ENCODE data around the gene PITPNC1. TPM values are rescaled to one million over a fixed set of nuclear protein-coding genes. Genes with fewer than 3 reads are reported as not detected.

PITPNC1 gene
- total RNA-seq, 1 donor from 2014 or later, result 5.4 TPM

DNA sequence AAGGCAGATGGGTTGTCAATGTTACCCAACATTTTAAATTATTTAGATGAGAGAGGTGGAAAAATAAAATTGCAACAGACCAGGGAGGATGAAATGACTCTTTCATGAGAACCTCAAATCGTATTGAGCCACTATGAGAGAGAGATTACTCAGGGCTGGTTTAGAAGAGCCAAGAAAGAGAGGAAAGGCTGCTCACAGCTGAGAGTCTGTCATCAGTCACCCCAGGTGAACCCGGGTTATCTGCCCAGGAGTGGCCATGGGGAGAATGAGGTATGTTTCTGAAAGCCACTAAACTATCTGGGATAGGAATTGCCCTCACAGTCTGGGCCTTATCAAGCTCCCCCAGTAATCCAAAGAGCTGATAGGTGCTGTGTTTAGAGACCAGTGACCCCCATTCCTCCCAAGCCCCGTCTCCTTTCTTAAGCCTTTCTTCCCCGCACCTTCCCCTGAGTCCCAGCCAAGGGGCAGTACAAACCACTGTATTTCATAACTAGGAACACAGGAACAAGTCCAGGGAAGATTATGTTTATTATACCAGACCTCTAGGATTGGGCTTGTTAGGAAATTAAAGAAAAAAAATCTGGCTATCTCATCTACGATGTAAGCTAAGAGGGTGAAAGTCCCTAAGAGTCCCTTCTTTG, 181.8 kb downstream of the PITPNC1 start:
- H3K4me3 Mint-ChIP-seq (ENCODE audit: unreplicated experiment), result no peak overlapping the region
- no peak for DNase-seq (ENCODE audit: low spot score)
- TF ChIP-seq, protein P1, sequence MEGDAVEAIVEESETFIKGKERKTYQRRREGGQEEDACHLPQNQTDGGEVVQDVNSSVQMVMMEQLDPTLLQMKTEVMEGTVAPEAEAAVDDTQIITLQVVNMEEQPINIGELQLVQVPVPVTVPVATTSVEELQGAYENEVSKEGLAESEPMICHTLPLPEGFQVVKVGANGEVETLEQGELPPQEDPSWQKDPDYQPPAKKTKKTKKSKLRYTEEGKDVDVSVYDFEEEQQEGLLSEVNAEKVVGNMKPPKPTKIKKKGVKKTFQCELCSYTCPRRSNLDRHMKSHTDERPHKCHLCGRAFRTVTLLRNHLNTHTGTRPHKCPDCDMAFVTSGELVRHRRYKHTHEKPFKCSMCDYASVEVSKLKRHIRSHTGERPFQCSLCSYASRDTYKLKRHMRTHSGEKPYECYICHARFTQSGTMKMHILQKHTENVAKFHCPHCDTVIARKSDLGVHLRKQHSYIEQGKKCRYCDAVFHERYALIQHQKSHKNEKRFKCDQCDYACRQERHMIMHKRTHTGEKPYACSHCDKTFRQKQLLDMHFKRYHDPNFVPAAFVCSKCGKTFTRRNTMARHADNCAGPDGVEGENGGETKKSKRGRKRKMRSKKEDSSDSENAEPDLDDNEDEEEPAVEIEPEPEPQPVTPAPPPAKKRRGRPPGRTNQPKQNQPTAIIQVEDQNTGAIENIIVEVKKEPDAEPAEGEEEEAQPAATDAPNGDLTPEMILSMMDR (IDR thresholded peaks at IDR 0.05), result no peak
- peaks cover 3% of the 10 kb centered on the region for H3K36me3 Mint-ChIP-seq (ENCODE audit: low read depth)
- H3K27ac Mint-ChIP-seq (ENCODE audit: unreplicated experiment), result no peak overlapping the region
- no peaks in the 10 kb centered on the region for H3K4me1 Mint-ChIP-seq (ENCODE audit: low read depth)
- no peaks in the 10 kb centered on the region for H3K27me3 Mint-ChIP-seq (ENCODE audit: low read depth)
- peaks cover 8% of the 10 kb centered on the region for H3K9me3 Mint-ChIP-seq (ENCODE audit: low read depth)

DNA sequence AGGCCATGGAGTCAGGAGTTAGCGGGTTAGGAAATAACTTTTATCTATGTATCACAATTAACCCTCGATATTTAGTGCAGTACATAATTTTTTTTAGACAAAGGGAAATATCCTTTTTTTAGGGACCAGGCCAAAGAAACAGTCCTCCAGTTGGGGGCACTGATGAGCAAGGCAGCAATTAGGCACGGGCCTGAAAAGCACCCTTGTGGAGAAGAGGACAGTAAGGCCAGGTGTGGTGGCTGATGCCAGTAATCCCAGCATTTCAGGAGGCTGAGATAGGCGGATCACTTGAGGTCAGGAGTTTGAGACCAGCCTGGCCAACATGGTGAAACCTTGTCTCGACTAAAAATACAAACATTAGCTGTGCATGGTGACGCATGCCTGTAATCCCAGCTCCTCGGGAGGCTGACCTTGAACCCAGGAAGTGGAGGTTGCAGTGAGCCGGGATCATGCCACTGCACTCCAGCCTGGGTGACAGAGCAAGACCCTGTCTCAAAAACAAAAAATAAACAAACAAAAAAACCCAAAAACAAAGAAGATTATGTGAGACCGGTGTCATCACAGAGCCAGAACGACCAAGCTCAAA, 182.4 kb downstream of the PITPNC1 start:
- TF ChIP-seq, protein P1 (IDR thresholded peaks at IDR 0.05), result no peak
- Mint-ChIP-seq H3K36me3 (ENCODE audit: low read depth) (peaks cover 3% of the 10 kb centered on the region), H3K4me3 (ENCODE audit: unreplicated experiment) (no peak overlapping the region), H3K27me3 (ENCODE audit: low read depth) (no peaks in the 10 kb centered on the region), H3K27ac (ENCODE audit: unreplicated experiment) (no peak overlapping the region), H3K4me1 (ENCODE audit: low read depth) (no peaks in the 10 kb centered on the region), H3K9me3 (ENCODE audit: low read depth) (peaks cover 8% of the 10 kb centered on the region)
- DNase-seq (ENCODE audit: low spot score), result no peak

DNA sequence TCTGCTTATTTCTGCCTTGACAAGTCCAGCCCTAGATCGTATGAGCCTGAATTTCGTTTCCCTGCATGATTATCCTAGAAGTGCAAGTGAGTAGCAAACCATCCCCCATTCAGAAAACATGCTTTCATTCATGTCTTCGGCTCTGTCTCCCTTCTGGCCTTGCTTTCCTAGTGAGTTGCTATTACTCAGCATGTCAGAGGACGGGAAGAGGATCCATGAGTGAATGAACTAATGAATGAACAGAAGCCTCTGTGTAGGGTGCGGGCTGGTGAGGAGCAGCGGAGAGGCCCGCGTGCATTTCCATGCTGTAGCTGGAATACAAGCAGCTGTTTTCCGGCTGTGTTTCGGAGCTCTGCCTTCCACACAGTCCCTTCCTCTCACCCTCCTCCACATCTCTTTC, 184.9 kb downstream of the PITPNC1 start:
- TF ChIP-seq, protein P1 (IDR thresholded peaks at IDR 0.05), result no peak
- H3K27me3 Mint-ChIP-seq (ENCODE audit: low read depth), result no peaks in the 10 kb centered on the region
- peaks cover 2% of the 10 kb centered on the region for H3K9me3 Mint-ChIP-seq (ENCODE audit: low read depth)
- no peaks in the 10 kb centered on the region for H3K4me1 Mint-ChIP-seq (ENCODE audit: low read depth)
- peaks cover 1% of the 10 kb centered on the region for H3K36me3 Mint-ChIP-seq (ENCODE audit: low read depth)
- no peak overlapping the region for H3K4me3 Mint-ChIP-seq (ENCODE audit: unreplicated experiment)
- no peak for DNase-seq (ENCODE audit: low spot score)
- H3K27ac Mint-ChIP-seq (ENCODE audit: unreplicated experiment), result no peak overlapping the region

DNA sequence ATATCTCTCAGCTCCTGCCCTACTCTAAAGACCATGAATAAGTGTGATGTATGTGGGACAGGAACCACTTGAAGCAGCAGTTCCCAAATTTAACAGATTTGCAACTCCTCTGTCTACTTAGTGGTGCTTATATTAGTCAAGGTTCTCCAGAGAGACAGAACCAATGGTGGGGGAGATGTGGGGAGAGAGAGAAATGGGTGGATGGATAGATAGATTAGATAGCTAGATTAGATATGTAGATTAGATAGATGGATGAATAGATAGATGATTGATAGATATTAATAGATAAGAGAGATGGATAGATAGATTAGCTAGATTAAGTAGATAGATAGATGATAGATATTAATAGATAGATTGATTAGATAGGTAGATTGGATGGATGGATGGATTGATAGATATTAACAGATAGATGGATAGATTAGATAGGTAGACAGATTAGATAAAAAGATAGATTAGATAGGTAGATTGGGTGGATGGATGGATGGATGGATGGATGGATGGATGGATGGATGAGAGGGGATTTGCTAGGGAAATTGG, 186.7 kb downstream of the PITPNC1 start:
- H3K4me1 Mint-ChIP-seq (ENCODE audit: low read depth), result no peaks in the 10 kb centered on the region
- H3K27ac Mint-ChIP-seq (ENCODE audit: unreplicated experiment), result no peak overlapping the region
- no peaks in the 10 kb centered on the region for H3K36me3 Mint-ChIP-seq (ENCODE audit: low read depth)
- TF ChIP-seq, protein P1 (IDR thresholded peaks at IDR 0.05), result no peak
- no peaks in the 10 kb centered on the region for H3K27me3 Mint-ChIP-seq (ENCODE audit: low read depth)
- no peak overlapping the region for H3K4me3 Mint-ChIP-seq (ENCODE audit: unreplicated experiment)
- DNase-seq (ENCODE audit: low spot score), result no peak
- H3K9me3 Mint-ChIP-seq (ENCODE audit: low read depth), result no peaks in the 10 kb centered on the region

DNA sequence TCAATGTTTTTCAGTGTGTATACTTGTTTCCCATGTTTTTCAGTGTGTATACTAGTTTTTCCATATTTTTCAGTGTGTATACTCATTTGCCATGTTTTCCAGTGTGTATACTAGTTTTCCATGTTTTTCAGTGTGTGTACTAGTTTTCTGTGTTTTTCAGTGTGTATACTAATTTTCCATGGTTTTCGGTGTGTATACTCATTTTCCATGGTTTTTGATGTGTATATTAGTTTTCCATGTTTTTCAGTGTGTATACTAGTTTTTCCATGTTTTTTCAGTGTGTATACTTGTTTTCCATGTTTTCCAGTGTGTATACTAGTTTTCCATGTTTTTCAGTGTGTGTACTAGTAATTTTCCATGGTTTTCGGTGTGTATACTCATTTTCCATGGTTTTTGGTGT, 188.0 kb downstream of the PITPNC1 start:
- no peaks in the 10 kb centered on the region for H3K9me3 Mint-ChIP-seq (ENCODE audit: low read depth)
- no peaks in the 10 kb centered on the region for H3K27me3 Mint-ChIP-seq (ENCODE audit: low read depth)
- TF ChIP-seq, protein P1 (IDR thresholded peaks at IDR 0.05), result no peak
- H3K4me1 Mint-ChIP-seq (ENCODE audit: low read depth), result no peaks in the 10 kb centered on the region
- H3K4me3 Mint-ChIP-seq (ENCODE audit: unreplicated experiment), result no peak overlapping the region
- no peak for DNase-seq (ENCODE audit: low spot score)
- H3K36me3 Mint-ChIP-seq (ENCODE audit: low read depth), result no peaks in the 10 kb centered on the region
- H3K27ac Mint-ChIP-seq (ENCODE audit: unreplicated experiment), result no peak overlapping the region
